SIG-M5 treated with dmso at 0.1 percent for 504 hours (cell line): ENCODE data around the gene SLC5A12.

Experiments used
- DNase-seq: peaks from one replicate; lab custom pipeline; 2025; ENCODE audit not compliant: unreplicated experiment; lab: John Stamatoyannopoulos, UW

Gene SLC5A12

DNA sequence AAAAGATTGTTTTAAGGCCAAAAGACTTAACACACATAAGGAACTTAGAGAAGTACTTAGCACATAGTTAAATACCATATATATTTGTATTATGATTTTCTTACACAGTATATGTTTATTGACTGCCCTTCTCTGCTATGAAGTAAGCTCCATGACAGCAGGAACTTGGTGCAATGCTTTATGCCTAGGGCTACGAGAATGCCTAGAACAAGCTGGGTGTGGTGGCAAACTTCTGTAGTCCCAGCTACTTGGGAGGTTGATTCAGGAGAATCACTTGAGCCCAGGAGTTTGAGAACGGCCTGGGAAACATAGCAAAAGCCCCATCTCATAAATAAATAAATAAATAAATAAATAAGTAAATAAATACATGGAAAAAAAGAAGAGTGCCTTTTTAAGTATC, 1.9 kb downstream of the SLC5A12 start:
- no peak for DNase-seq

DNA sequence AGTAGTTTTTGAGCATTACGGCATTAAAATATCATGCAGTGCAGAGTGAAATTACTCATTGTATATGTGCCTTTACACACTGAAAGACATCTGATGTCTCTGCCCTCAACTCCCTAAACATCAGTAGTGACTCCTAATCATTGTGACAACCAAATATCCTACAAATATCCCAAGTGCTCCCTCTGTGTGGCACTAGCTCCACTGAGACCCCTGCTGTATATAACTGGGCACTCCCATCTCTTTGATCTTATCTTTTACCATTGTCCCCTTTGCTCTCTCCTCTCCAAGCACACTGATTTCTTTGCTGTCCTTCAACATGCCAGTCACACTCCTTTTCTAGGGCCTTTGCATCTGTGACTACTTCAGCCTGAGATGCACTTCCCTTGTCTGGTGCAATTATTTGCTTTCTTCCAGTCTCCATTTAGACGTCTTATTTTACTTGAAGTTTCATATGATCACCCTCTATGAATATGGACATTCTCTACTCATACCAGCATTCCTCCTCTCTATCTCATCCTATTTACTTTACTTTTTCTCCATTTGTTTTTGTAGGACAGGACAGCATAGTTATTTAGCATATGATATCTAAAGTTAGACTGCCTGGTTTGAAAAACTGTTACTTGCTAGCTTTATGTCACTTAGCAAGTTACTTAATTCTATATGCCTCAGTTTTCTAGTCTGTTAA, 2.4 kb downstream of the SLC5A12 start:
- no peak for DNase-seq

- no peak for DNase-seq
These were observed 4.1 kb downstream of the SLC5A12 start for GRCh38 chr11:26717771-26718170.

- no peak for DNase-seq
These were observed 6.7 kb downstream of the SLC5A12 start for GRCh38 chr11:26715133-26715532.

DNA sequence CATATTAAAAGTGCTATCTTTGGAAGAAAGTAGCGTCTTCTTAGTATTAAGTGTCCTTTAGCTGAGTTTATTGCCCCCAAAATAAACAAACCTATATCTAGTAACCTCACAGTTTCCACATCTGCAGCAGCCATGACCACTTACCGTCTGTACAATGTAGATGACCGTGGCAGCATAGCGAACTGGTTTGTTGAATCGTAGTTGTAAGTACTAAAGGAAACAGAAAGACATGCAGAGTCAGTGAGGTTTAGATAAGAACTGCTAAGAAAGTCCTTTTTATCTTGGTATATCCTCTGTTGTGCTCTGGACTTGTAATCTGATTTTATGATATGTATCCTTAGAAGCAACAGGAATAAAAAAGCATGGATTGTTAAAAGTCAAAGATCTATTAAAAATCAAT, 9.4 kb downstream of the SLC5A12 start:
- DNase-seq, result no peak

GRCh38 chr11:26710489-26710888, 11.4 kb downstream of the SLC5A12 start:
- no peak for DNase-seq

DNA sequence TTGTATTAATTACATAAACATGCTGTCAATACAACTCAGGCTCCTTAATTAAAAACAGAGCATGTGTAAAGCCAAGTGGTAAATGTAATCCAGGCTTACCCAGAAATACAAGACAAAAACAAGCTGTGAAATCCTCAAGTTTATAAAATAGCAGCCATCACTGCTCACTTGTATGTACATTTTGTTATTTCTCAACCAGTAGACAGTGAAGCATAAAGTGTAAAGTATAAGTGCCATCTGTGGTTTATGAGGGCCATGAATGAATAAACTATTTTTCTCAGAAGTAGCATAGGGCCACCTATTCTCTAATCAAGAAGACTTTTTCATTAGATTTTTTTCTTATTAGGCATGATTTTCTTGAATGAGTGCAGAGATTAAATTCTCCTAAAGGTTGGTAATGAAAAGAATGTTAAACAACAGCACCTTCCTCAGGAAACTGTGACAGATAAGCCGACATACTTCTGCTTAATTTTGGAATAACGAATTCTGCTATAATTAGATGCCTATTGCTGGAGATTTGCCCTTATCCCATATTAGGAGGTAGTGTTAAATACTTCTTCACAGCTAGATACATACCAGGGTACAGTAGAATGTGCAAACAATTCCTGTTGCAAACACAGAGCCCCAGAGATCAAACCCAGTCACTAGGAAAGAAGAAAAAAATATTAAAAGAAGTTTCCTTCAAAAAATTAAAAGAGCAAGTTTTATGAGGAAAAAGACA, 13.0 kb downstream of the SLC5A12 start:
- no peak for DNase-seq

DNA sequence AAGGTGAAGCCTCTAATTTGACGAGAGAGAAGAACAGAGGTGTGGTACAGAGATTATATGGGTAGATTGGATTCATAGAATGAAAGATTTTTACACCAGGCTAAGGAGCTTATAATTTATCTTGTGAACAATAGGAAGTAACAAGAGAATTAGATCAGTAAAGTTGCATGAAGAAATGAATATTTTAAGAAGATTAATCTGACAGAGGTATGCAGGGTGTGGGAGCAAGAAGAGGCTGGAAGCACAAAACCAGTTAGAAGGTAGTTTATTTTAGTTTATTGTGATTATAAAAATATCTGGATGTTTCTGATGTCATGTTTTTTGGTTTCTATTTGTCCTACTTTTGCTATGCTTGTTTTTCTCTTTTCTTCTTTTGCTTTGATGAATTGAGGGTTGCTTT, 15.7 kb downstream of the SLC5A12 start:
- no peak for DNase-seq

DNA sequence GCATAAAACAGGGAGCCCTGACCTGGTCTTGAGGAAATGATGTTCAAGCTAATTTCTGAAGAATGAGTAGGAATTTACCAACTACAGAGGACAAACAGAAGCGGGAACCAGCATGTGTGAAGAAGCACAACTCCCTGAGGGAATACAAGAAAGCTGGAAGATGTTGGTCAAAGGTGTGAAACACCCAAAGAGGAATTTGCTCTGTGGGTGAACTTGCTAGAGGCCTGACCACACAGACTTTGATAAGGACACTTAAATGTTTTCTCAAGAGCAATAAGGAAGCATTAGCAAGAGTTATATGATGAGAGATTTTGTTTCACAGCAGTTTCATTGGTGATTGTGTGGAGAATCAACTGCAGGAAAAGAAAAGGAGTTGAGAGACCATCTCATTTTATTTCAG, 17.6 kb downstream of the SLC5A12 start:
- no peak for DNase-seq

- no peak for DNase-seq
These were observed 18.3 kb downstream of the SLC5A12 start for GRCh38 chr11:26703411-26704191.

DNA sequence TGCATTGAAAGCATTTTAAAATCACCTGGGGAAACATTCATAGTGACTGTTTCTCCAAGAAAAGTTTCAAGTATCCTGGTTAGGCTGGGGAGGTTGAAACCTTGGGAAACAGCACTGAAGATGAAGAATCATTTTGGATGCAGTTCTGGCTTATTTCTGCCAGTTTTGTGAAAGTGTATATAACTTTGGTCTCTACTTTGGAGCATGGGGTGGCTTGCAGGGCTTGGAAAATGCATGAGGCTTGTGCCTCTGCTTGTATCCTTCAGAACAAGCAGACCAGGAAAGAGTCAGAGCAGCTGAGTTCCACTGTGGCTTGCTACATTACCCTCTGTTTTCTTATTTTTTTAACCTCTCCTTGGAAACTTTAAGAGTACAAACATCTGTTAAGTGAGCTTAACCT, 19.5 kb downstream of the SLC5A12 start:
- DNase-seq, result no peak

GRCh38 chr11:26700574-26701235, 21.2 kb downstream of the SLC5A12 start:
- DNase-seq, result no peak

- no peak for DNase-seq
These were observed 23.6 kb downstream of the SLC5A12 start for GRCh38 chr11:26698224-26698623.

DNA sequence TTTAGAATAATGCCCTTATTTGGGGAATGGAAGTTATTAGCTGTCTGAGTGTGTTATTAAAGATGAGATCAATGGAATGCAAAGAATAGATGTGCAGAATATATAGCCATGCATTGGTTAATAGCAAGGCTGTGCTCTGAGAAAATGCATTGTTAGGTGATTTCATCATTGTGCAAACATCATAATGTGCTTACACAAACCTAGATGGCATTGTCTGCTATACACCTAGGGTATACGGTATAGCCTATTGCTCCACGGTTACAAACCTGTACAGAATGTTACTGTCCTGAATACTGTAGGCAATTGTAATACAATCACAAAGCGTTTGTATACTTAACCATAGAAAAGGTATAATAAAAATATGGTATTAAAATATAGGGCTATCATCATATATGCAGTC, 25.5 kb downstream of the SLC5A12 start:
- no peak for DNase-seq

DNA sequence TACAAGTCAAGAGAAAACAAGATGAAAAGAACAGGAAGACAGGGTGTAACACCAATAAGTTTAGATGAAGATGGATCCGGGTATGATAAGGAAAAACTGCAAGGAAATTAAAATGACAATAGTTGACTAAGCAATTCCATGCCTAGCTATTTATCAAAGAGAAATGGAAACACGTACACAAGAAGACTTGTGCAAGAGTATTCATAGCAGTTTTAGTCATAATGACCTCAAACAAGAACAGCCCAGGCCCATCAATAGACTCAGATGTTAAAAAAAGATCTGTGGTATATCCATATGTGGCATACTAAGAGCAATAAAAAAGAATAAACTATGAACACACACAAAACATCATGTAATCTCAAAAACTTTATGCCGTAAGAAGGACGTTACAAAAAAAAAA, 33.2 kb downstream of the SLC5A12 start:
- DNase-seq, result no peak

DNA sequence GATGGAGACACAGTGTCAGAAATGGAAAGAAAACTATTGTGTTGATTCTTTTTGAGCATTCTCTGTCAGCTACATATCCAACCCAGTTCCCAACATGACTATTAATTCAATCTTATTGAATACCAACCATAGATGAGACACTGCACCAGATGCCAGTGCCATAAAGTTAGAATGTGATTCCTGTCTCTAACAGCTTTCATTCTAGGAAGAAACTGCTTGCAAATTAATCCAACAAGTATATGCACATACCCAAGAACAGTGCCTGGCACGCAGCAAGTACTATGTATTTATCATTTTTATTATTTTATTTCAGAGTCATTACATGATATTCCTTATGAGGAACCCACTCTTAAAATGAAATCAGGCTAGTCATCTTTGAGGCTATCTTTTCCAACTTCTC, 34.5 kb downstream of the SLC5A12 start:
- DNase-seq, result no peak

DNA sequence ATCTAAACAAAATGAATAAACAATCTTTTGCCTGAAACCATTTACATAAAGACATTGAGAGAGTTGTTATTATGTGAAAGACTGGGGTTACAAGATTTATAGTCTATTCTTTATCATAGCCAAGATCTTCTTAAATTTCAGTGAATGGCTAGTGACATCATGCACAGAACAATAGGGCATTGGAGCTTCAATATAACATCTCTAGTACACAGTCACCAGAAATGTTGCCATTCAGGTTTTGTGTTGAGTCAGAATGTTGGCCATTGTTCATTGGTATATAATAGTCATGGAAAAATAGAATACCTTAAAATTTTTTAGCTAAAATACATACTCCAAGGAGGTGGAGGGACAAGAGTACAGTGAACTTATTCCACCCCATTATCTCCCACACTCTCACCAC, 44.3 kb downstream of the SLC5A12 start:
- DNase-seq, result peak; percentile 8

GRCh38 chr11:26676641-26677040, 45.2 kb downstream of the SLC5A12 start:
- no peak for DNase-seq

DNA sequence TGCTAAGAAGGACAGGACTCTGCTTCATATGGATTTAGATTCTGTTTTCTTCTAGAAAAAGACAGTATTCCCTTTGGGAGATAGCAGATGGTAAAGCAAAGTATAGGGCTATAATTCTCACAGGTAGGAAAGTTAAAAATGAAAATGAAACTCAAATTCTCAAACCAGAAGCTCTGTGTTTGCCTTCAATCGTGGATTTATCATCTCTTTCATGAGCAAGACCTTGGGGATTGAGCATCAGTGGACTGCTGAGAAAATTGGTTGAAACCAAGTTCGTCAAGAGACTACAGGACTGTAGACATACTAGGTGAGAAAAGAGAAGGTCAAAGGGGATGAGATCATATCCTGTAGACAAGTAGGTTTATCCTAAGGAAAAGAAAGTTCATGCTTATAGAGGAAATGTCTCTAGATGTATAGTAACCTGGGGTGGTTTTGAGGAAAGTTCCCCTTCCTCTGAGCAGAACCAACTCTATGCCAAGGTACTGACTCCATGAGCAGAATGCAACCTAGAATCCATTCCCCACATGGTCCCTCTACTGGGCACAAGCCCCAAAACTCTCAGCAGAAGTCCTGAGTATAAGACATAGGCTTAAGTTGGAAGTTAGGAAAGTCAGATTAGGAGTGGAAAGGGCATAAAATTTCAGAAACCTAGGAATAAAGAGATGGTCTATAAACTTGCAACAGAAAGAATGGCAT, 46.5 kb downstream of the SLC5A12 start:
- DNase-seq, result no peak

- DNase-seq, result no peak
These were observed 55.9 kb downstream of the SLC5A12 start for GRCh38 chr11:26665946-26666345.

DNA sequence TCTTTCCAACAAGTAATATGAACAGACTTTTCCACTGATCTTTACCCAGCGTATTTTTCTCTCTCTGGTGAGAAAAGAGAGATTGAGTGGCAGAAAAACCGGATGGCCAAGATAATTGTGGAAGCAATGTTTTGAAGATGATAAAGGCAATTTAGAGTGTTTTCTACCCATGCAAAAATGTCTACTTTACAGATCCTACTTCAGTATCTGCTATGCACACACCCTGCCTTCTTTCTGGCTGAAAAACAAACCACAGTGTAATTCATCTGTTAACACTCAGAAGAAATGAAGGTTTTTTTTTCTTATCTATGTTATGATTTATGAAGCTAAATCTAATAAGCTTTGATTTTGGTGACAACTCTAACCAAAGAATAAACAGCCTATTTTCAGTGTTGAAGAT, 56.8 kb downstream of the SLC5A12 start:
- no peak for DNase-seq
